HG03039 (cell line): ENCODE results near the gene RAB15.
"Not testable (repeated sequence)": the region's sequence is repeated elsewhere in the genome, so short reads cannot be mapped to it uniquely, and the experiment has no call there.

Experiments used
- ATAC-seq: cut with Tn5 transposase; IDR thresholded peaks from one replicate; pipeline ENCODE4 v1.9.1; 2021; ENCODE audit warnings: mild to moderate bottlenecking, moderate library complexity; ENCODE audit not compliant: unreplicated experiment

Gene RAB15

GRCh38 chr14:64914237-64915028 lies 57.7 kb downstream of the RAB15 start, which contains the start of gene CHURC1:
TSS of gene CHURC1 (plus strand) at chr14:64914455. CDS start at chr14:64914496, 41 bp downstream.
- peak; percentile 96 for ATAC-seq

DNA sequence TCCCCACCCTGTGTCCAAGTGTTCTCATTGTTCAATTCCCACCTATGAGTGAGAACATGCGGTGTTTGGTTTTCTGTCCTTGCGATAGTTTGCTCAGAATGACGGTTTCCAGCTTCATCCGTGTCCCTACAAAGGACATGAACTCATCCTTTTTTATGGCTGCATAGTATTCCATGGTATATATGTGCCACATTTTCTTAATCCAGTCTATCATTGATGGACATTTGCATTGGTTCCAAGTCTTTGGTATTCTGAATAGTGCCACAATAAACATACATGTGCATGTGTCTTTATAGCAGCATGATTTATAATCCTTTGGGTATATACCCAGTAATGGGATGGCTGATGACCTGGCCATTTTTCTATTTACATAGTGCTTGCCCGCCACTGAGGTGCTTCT lies 58.7 kb downstream of the RAB15 start:
- ATAC-seq = not testable (repeated sequence)

DNA sequence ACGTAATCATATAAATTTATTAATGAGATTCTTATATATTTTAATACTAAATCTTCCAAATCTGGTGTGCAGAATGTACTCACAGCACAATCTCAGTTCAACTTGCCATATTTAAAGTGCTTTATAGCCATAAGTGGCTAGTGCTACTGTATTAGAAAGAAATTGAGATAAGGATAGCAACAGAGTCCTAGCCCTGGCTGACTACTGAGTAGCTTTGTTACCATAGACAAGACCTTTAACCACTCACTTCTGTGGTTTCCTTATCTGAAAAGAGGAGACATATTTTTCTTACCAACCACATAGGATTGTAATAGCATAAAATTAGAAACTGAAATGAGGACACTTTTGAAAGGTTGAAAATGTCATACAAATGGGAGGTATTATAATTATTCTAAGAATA lies 59.9 kb downstream of the RAB15 start:
- no peak for ATAC-seq

DNA sequence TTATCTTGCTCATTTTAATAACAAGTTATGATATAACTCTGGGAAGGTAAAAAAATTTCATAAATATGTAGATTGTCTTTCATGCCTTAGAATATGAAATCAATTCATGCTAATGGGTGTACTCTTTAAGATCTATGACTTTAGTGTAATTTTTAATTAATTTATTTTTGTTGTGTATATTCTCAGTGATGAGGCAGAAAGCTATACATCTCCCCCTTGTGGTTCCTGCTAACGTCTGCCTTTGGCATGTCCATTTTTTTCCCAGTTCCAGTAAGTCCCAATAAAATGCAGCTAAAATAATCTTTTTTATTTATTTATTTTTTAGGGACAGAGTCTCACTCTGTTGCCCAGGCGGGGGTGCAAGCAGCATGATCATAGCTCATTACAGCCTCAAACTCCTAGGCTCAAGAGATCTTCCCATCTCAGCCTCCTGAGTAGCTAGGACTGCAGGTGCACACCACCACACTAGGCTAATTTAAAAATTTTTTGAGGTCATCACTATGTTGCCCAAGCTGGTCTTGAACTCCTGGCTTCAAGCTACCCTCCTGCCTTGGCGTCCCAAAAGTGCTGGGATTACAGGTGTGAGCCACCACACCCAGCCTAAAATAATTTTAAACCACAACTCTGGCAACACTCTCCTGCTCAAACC lies 61.2 kb downstream of the RAB15 start:
- no peak for ATAC-seq

DNA sequence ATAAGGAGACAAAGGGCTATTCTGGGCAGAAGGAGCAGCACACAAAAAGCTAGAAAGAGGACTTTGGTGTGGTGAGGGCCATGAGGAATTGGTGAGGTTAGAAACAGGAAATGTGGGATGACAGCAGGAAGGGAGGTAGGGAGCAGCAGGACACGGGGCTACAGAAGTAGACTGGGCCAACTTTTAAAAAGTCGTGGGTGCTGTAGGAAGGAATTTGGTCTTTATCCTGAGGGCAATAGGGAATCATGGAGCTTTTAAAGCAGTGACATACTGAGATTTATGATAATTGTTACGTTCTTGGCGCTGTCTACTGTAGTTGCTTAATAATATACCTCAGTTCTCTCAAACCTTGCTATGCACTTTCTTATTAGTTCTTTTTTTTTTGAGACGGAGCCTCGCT lies 66.1 kb downstream of the RAB15 start:
- ATAC-seq = no peak

DNA sequence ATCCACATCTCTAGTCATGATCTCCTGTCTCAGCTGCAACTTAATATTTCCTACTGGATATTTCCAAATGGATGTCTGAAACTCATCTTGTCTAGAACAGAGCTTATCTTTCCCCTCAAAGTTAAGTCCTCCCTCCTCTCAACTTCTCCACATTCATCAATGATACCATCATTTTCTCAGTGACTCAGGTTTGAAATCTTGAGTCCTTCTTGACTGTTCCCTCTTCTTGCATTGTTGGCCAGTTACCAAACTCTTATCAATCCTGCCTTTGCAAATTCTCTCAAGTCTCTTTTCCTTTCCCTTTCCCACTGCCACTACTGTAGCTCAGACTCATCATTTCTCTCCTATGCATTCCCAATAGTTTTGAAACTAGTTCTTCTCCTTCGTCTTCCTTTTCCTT lies 72.2 kb downstream of the RAB15 start:
- no peak for ATAC-seq
